HEK293 (cell line): Measurements from ENCODE around the gene HIKESHI.
A peak's percentile ranks its signal among the peaks of the same experiment; 100 is the strongest.

Source experiments
- CTCF ChIA-PET: fragments of 350-600 bp; formaldehyde crosslinking; extraction: SDS; loops from one replicate; lab custom pipeline; 2021; ENCODE audit warnings: antibody characterized with exemption; lab: Yijun Ruan, JAX
- POLR2A ChIA-PET: fragments of 300-600 bp; formaldehyde crosslinking; extraction: SDS; loops from one replicate; lab custom pipeline; 2020; ENCODE audit warnings: antibody characterized with exemption, inconsistent platforms; lab: Yijun Ruan, JAX
- H3K27ac ChIP-seq: fragments of 200-500 bp; sonication (Bioruptor generic); 2 replicates; pipeline ENCODE4 v1.5.1; 2014; ENCODE audit warnings: low read depth, low read length, control low read depth, inconsistent platforms; ENCODE audit errors: extremely low read depth
- H3K36me3 ChIP-seq, 2 experiments: fragments of 200-500 bp in 1 of 2; sonication (Bioruptor generic) in 1 of 2; 1 replicate in 1 of 2; 2 replicates in 1 of 2; pipeline ENCODE4 v1.5.1; 2014 to 2017; ENCODE audit warnings: inconsistent platforms in 2 of 2, low read length in 2 of 2; ENCODE audit not compliant: control insufficient read depth in 2 of 2, insufficient read depth in 1 of 2
- H3K4me1 ChIP-seq: fragments of 200-500 bp; sonication (Bioruptor generic); 2 replicates; pipeline ENCODE4 v1.5.1; 2014; ENCODE audit warnings: mild to moderate bottlenecking, low read length, inconsistent platforms; ENCODE audit not compliant: control insufficient read depth, insufficient read depth
- H3K4me3 ChIP-seq: 2 replicates; pipeline ENCODE4 v1.5.1; 2011; ENCODE audit warnings: low read depth, mild to moderate bottlenecking, control low read depth, low read length, moderate library complexity
- H3K9me3 ChIP-seq: fragments of 200-500 bp; sonication (Bioruptor generic); 2 replicates; pipeline ENCODE4 v1.5.1; 2014; ENCODE audit warnings: low read depth, low read length, inconsistent platforms; ENCODE audit not compliant: control insufficient read depth, insufficient read depth
- HIC1 ChIP-seq: fragments of 450-650 bp; formaldehyde crosslinking; IDR thresholded peaks from 2 replicates; pipeline ENCODE4 v1.5.1; 2016; ENCODE audit warnings: missing biosample characterization, missing genetic modification characterization
- INSM2 ChIP-seq: fragments of 450-650 bp; formaldehyde crosslinking; IDR thresholded peaks from 2 replicates; pipeline ENCODE4 v1.5.1; 2016; ENCODE audit warnings: missing biosample characterization, missing genetic modification characterization
- KLF16 ChIP-seq: fragments of 450-650 bp; formaldehyde crosslinking; IDR thresholded peaks from 2 replicates; pipeline ENCODE4 v1.5.1; 2017; ENCODE audit warnings: missing biosample characterization, missing genetic modification characterization
- OSR2 ChIP-seq: fragments of 450-650 bp; formaldehyde crosslinking; IDR thresholded peaks from 2 replicates; pipeline ENCODE4 v1.5.1; 2016; ENCODE audit warnings: missing biosample characterization, missing genetic modification characterization
- SP2 ChIP-seq: fragments of 450-650 bp; formaldehyde crosslinking; IDR thresholded peaks from 2 replicates; pipeline ENCODE4 v1.5.1; 2016; ENCODE audit warnings: missing biosample characterization, missing genetic modification characterization
- SP3 ChIP-seq: fragments of 450-650 bp; formaldehyde crosslinking; IDR thresholded peaks from 2 replicates; pipeline ENCODE4 v1.5.1; 2016; ENCODE audit warnings: missing biosample characterization, missing genetic modification characterization
- ZBTB11 ChIP-seq: fragments of 450-650 bp; formaldehyde crosslinking; conservative IDR thresholded peaks from 2 replicates; pipeline ENCODE4 v1.5.1; 2016; ENCODE audit warnings: low read depth, missing biosample characterization, missing genetic modification characterization
- ZBTB20 ChIP-seq: fragments of 450-650 bp; formaldehyde crosslinking; IDR thresholded peaks from 2 replicates; pipeline ENCODE4 v1.5.1; 2016; ENCODE audit warnings: missing biosample characterization, missing genetic modification characterization
- ZNF146 ChIP-seq: fragments of 450-650 bp; formaldehyde crosslinking; IDR thresholded peaks from 2 replicates; pipeline ENCODE4 v1.5.1; 2016; ENCODE audit warnings: missing biosample characterization, missing genetic modification characterization
- ZNF174 ChIP-seq: fragments of 450-650 bp; formaldehyde crosslinking; IDR thresholded peaks from 2 replicates; pipeline ENCODE4 v1.5.0; 2017; ENCODE audit warnings: missing biosample characterization, mild to moderate bottlenecking, missing genetic modification characterization
- ZNF202 ChIP-seq: fragments of 450-650 bp; formaldehyde crosslinking; IDR thresholded peaks from 2 replicates; pipeline ENCODE4 v1.5.1; 2016; ENCODE audit warnings: missing biosample characterization, missing genetic modification characterization, borderline replicate concordance
- ZNF404 ChIP-seq: fragments of 450-650 bp; formaldehyde crosslinking; IDR thresholded peaks from 2 replicates; pipeline ENCODE4 v1.5.1; 2017; ENCODE audit warnings: missing biosample characterization, missing genetic modification characterization
- ZNF623 ChIP-seq: fragments of 450-650 bp; formaldehyde crosslinking; IDR thresholded peaks from 2 replicates; pipeline ENCODE4 v1.5.1; 2016; ENCODE audit warnings: missing biosample characterization, missing genetic modification characterization
- ZNF645 ChIP-seq: fragments of 450-650 bp; formaldehyde crosslinking; IDR thresholded peaks from 2 replicates; pipeline ENCODE4; 2016; ENCODE audit warnings: missing biosample characterization, missing genetic modification characterization
- ZNF658 ChIP-seq: fragments of 450-650 bp; formaldehyde crosslinking; IDR thresholded peaks from 2 replicates; pipeline ENCODE4; 2016; ENCODE audit warnings: missing biosample characterization, missing genetic modification characterization
- TF ChIP-seq, protein P1 (sequence below): fragments of 450-650 bp; formaldehyde crosslinking; IDR thresholded peaks from 2 replicates; pipeline ENCODE4 v1.5.1; 2017; ENCODE audit warnings: missing biosample characterization, missing genetic modification characterization

Gene HIKESHI

GRCh38 chr11:86264649-86265048 is 37.4 kb upstream of the HIKESHI start (continued):
- TF ChIP-seq ZNF404, result no peak
- no peak for TF ChIP-seq ZBTB11
- TF ChIP-seq SP3 (tag by site-specific recombination), result no peak
- no peak for TF ChIP-seq OSR2 (tag by site-specific recombination)
- no peak for TF ChIP-seq KLF16 (tag by site-specific recombination)

DNA sequence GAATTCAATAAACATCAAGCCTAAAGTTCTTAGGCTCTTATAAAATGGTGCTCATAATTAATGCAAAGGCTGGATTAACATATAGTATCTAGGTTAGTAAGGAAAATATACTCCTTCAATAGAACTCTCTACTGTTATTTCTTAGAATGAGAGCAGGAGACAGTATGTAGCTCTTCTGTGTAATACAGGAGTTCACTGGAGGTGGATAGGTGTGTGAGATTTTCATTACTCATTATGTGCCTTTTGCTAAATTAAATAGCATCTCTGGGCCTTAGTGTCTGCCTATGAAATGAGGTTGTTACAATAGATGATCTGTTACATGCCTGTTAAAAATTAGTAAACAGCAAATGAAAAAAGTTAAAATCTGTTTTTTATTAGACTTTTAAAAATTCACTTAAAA is 36.8 kb upstream of the HIKESHI start:
- H3K36me3 ChIP-seq, result peaks cover 2 to 61% of the 10 kb centered on the region in 2 experiments; a peak in 1 of 3 replicates

DNA sequence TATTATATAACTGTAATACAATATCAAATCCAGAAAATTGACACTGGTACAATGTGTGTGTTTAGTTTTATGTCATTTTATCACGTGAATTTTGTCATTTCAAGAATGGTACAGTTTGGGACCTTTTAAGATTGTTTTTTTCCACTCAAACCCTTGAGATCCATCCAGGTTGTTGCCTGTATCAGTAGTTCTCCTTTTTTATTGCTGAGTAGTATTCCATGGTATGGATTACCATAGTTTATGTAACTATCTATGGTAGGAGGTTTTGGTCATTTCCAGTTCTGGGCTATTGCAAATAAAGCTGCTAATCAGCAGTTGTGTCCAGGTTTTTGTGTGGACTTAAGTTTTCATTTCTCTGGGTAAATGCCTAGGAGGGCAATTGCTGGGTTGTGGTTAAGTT is 32.4 kb upstream of the HIKESHI start:
- CTCF ChIA-PET, result no interaction called here
- Histone ChIP-seq H3K27ac (no peak overlapping the region), H3K4me1 (no peaks in the 10 kb centered on the region), H3K4me3 (no peak overlapping the region), H3K9me3 (no peaks in the 10 kb centered on the region), H3K36me3 (peaks cover 0 to 37% of the 10 kb centered on the region in 2 experiments; a peak in 1 of 3 replicates)
- POLR2A ChIA-PET, result interaction anchor here (0.7 kb wide), 1 partner anchor 691 kb away, joined by 3 read pairs; no protein-coding TSS in a partner anchor
- no peak for TF ChIP-seq ZBTB20
- TF ChIP-seq ZNF146 (tag by site-specific recombination), result peak; percentile 78
- TF ChIP-seq KLF16 (tag by site-specific recombination), result no peak
- TF ChIP-seq HIC1 (tag by site-specific recombination), result no peak
- no peak for TF ChIP-seq ZNF202 (tag by site-specific recombination)
- TF ChIP-seq ZNF174, result no peak
- TF ChIP-seq, all 188 proteins: peak for 1

More for the DNA sequence above, 36.8 kb upstream of the HIKESHI start:
- Histone ChIP-seq H3K4me3 (no peak overlapping the region), H3K4me1 (no peaks in the 10 kb centered on the region), H3K9me3 (no peaks in the 10 kb centered on the region), H3K27ac (no peak overlapping the region)
- TF ChIP-seq ZNF623 (no peak), SP3 (tag by site-specific recombination) (no peak), SP2 (tag by site-specific recombination) (no peak), ZNF658 (no peak), ZNF645 (no peak), INSM2 (tag by site-specific recombination) (no peak)
- TF ChIP-seq, protein P1, sequence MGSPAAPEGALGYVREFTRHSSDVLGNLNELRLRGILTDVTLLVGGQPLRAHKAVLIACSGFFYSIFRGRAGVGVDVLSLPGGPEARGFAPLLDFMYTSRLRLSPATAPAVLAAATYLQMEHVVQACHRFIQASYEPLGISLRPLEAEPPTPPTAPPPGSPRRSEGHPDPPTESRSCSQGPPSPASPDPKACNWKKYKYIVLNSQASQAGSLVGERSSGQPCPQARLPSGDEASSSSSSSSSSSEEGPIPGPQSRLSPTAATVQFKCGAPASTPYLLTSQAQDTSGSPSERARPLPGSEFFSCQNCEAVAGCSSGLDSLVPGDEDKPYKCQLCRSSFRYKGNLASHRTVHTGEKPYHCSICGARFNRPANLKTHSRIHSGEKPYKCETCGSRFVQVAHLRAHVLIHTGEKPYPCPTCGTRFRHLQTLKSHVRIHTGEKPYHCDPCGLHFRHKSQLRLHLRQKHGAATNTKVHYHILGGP (tag by site-specific recombination), result no peak
- POLR2A ChIA-PET, result interaction anchor here (2.3 kb wide), 1 partner anchor 20 kb away, joined by 5 read pairs; the partner anchor contains the start of gene EED
- CTCF ChIA-PET, result interaction anchor here (1.1 kb wide), 1 partner anchor 9 kb away, joined by 3 read pairs; no protein-coding TSS in a partner anchor
